MV-4-11 (cell line): ENCODE data around the gene PRKAA1.

Experiments
- DNase-seq: peaks from one replicate; lab custom pipeline; 2025; lab: John Stamatoyannopoulos, UW

Gene PRKAA1

DNA sequence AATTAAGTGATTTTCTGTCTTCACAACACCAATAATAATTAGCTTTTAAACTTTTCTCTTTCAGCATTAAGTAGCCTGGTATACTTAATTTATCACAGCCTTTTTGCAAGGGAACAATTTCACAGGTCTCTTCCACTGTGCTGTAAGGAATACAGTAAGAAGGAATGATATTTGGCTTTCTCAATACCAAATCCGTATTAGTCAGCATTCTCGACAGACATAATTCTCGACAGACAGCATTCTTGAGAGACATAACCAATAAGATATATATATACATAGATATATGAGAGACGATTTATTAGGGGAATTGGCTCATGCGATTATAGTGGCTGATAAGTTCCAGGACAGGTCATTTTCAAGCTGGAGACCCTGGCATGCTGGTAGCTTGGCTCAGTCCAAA, 18.0 kb downstream of the PRKAA1 start:
- no peak for DNase-seq

- no peak for DNase-seq
Observed at GRCh38 chr5:40779561-40779960, 18.6 kb downstream of the PRKAA1 start.

- DNase-seq = no peak
Observed at GRCh38 chr5:40778133-40778532, 20.0 kb downstream of the PRKAA1 start.

- DNase-seq = no peak
Observed at GRCh38 chr5:40776658-40776977, 21.6 kb downstream of the PRKAA1 start.

DNA sequence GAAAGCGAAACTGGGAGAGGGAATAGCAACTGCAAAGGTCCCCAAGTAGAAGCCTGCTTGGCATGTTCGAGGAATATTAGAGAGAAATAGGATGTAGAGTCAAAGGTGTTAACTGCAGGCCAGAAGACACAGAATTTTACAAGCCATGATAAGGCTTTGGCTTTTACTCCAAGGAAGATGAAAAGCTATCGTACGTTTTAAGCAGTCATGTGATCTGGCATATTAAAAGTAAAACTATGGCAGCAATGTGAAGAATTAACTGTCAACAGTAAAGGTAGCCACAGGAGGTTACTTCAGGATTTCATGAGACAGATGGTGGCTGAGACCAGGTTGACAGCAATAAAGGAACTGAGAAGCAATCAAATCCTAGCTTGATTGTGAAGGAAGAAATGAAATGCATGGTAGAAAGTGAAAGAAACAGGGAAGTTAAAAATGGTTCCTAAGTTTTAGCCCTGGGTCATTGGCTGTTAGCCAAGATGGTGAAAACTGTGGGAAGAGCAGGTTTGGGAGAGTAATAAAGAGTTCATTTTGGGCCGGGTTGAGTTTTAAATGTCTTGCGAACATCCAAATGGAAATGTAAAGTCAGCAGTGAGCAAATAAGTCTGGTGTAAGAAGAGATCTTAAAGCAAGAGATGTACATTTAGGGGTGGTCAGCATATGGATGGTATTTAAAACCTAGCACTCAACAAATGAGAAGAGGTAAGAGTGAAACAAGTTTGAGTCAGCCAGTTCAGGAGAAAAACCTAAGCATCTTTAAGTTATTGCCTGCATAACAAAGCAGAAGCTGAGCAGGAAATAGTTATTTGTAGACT, 22.1 kb downstream of the PRKAA1 start:
- peak; percentile 56 for DNase-seq

DNA sequence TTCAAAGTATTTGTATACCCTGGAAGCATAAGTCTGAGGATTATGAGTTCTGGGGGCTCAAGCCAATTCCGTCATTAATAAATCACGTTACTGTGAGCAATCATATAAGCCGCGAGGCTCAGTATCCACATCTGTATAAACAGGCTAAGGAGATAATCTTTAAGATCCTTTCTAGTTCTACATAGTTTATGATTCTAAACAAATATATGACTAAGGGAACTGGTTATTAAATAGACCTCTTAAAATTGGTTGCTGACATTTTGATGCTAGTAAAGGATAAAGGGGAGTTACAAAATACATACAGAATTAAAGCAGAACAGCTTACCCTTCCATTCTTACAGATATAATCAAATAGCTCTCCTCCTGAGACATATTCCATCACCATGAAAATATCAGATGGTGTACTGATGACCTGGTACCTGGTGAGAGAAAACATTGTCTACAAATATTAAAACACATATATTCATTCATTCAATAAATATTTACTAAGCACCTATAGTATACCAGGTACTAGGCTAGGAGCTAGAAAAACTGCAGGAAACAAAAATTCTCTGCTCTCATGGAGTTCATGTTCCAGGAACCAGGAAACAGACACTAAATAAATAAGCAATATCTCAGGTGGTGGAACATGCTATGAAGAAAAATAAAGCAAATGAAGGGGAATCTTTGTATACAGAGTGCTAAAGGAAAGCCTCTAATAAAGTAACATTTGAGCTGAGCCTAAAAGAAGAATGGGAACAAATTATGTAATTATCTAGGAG, 22.9 kb downstream of the PRKAA1 start:
- DNase-seq = no peak

DNA sequence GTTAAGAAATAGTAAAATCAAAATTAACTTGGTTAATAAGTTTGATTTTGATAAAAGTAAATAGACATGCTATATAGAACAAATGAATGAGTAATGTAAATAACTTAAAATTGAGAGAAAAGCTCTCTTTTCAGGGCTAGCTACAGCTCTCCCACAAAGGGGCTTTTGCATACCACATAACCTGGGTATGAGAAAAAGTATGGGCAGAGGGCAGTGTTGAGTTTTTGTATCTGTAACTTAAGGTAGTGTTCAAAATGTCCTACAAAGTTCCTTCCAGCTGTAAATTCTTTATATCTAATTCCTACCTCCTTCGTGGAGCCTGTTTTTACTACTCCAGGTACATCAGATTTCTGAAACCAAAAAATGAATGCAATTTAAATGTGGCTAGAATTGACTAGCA, 23.6 kb downstream of the PRKAA1 start:
- DNase-seq = no peak

DNA sequence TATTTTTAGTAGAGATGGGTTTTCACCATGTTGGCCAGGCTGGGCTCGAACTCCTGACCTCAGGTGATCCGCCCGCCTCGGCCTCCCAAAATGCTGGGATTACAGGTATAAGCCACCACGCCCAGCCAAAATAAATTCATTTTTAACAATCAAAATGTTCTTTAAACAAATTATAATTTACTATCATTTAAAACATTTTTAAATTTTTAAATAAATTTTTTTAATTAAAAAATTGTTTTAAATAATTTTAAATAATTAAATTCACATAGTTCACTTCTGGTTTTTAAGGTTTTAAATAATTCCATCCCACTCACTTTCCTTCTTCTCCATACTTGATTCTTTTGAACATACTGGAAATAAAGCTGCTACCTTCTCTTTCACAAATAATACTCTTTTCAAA, 27.4 kb downstream of the PRKAA1 start:
- no peak for DNase-seq

GRCh38 chr5:40762705-40763104, 35.5 kb downstream of the PRKAA1 start:
- DNase-seq = no peak

DNA sequence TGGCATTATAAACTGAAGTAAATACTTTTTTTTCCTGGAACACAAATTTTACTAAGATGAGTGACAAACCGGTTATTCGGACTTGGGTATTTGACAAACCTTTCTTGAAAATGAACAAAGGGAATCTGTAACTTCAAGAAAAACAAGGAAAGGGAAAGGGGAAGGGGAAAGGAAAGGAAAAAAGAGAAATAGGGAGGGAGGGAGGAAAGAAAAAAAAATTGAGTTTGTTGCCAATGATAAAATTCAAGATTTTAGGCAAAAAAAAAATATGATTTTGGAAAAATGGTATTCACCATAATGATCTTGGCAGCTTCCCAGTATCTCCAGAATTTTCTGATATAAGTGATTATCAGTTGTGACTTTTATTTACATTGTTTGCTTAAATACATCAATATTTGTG, 40.8 kb downstream of the PRKAA1 start:
- no peak for DNase-seq

- DNase-seq = peak; percentile 91
Observed at GRCh38 chr5:40755407-40756365, 42.5 kb downstream of the PRKAA1 start, which contains the start of gene TTC33. TSS of gene TTC33 (minus strand) at chr5:40755961. CDS start at chr5:40747018, 8,943 bp downstream.

DNA sequence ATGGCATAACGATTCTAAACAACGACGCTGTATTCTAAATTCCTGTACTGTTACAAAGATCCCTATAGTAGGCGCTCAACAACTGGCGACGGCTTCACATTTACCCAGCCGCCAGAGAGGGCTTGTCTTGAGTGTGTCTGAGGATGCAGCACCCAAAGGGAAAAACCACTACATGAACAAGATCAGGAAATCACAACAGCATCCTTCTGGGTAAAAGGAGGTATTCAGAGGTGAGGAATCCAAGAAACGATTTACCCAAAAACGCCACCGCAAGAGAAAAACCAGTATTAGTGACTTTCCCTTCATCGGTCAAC, 43.1 kb downstream of the PRKAA1 start:
- DNase-seq = peak; percentile 76

DNA sequence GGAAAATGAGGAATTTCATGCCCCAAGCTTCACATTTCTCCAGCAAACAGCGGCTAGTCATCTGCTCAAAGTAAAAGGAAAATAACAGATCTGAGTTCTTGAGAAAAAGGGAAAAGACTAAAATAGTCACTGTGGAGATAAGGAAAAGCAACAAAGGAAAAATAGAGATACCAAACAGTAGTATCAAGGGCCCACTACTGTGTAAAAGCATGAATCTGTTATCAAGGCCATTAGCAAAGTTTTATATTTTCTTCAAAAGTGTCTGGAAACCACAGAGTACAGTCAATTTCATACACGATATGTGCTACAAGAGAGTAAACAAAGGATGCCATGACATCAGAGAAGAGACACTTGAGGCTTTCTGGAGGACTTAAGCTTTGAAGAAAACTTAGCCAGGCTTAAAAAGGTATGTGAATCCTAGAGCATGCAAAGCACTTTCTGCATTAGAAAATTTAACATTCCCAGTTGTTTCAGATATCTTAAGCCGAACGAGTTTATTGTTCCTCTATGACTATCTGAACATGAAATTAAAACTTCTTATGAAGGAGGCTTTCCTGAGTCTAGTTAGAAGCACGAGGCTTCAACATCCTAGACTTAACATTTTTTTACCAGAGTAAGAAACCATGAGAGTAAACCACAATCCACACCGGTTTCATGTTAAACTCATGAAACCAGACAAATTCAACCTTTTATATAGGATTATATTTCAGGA, 43.6 kb downstream of the PRKAA1 start:
- no peak for DNase-seq

- no peak for DNase-seq
Observed at GRCh38 chr5:40746703-40747102, 51.5 kb downstream of the PRKAA1 start.

DNA sequence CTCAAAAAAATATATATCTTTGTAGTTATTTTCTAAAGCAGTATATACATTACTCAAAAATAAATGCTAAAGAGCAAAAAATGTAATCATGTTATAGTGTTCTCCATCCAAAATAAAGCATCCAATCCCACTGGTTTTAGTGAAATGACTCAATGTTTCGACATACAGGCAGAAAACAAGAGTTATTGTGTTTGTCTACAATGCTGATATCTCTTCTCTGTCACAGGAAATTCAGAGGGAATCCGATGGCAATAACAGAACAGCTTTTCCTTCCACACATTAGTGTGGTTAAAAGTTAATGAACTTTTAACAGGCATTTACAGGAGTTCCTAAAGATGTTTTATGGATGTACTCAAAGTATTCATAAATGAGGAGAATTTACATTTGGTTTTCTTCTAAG, 54.4 kb downstream of the PRKAA1 start:
- no peak for DNase-seq

DNA sequence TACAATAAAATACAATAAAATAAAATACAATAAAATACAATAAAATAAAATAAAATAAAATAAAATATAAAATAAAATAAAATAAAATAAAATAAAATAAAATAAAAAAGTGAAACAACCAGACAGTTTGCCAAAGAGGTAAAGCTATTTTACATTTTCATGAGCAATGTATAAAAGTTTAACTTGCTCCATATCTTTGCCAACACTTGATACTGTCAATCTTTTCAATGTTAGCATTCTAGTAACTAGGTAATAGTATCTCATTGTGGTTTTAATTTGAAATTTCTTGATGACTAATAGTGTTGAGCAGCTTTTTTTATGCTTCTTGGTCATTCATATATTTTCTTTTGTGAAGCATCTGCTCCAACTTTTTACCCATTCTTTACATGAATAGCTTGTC, 59.7 kb downstream of the PRKAA1 start:
- no peak for DNase-seq

DNA sequence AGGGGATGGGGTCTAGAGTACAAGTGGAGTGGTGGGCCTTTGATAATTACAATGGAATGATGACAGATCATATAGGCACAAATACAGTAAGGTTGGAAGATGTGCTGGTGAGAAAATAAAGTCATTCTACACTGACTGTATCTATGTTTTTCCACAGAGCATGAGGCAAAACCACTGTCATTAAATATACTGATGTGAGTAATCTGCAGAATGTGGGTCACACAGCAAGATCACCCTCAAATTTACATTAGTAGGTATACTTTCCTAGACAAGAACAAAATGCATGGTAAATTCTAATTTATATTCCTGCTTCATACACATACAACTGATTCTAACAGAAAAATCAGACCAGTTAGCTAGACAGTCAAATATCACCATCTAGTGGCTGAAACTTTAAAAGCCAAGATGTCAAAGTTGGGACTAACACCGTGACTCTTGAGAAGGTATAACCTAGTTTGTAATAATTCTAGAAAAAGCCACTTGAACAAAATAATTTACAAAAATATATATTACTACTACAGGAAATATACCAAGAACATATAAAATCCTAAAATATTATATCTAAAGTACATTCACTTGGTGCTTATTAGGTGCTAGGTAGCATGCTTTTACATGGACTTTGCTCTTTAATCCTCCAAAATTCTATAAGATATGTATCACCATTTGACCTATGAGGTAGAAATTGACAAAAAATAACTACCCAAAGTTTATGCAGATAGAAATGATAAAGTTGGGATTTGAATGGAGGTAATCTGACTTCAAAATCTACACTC, 61.9 kb downstream of the PRKAA1 start:
- peak; percentile 64 for DNase-seq

GRCh38 chr5:40735609-40736008, 62.6 kb downstream of the PRKAA1 start:
- no peak for DNase-seq

GRCh38 chr5:40734986-40735385, 63.2 kb downstream of the PRKAA1 start:
- DNase-seq = no peak

DNA sequence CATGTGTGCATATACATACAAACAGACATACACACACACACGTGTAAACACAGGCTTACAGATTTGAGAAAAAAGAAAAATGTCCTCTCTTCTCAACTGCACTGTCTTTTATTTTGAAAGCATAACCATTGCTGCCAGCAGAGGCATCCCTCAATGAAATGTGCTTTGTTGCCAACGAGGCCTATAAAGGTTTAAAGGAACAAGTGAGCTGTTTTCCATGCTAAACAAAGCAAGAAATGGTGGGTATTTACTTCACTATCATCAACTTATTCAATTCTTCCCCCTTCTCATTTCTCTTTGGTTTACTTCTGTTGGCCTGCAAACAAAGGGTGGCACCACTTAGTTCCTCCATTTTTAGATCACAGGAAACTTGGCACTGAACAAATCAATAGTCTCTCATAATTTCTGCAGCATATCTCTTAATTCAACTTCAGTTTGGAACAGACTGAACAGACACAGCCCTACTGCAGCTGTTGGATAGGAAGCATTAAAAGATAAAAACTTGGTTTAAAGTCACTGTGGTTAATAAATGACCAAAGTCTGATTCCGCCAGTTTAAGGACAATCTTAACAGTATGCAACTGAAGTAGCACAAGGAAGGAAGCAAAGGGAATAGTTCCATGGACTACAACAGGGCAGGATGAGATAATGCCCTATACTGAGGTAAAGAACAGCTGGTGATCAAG, 64.2 kb downstream of the PRKAA1 start:
- DNase-seq = no peak

DNA sequence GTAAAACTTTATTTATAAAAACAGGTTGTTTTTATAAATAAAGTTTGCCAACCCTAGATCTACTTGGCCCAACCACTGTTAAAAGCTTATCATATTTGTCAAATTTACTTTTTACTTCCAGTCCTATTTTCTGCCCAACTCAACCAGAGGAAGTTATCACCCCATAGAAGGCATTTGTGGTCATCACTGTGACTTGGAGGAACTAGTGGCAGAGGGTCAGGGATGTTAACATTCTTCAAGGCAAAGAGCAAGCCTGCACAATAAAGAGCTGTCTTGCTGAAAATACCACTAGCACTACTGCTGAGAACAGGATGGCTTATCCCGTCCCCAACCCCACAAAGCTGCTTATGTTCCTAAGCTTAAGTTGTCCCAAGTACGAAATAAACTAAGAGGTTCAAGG, 64.7 kb downstream of the PRKAA1 start:
- peak; percentile 79 for DNase-seq
